Neural crest cell (in vitro differentiated cells): ENCODE results near the gene MRPL45. TPM values are rescaled to one million over a fixed set of nuclear protein-coding genes. Genes with fewer than 3 reads are reported as not detected.
A peak's percentile ranks its signal among the peaks of the same experiment; 100 is the strongest.

Experiments
- DNase-seq: peaks from one replicate; pipeline ENCODE4 v3.0.0; 2021; ENCODE audit warnings: low read depth, mixed read lengths, low spot score
- H3K27ac Mint-ChIP-seq: one replicate; pipeline ENCODE4 v1.8.0; 2021; ENCODE audit warnings: mild to moderate bottlenecking, mixed read lengths; ENCODE audit not compliant: unreplicated experiment
- H3K27me3 Mint-ChIP-seq: 2 replicates; pipeline ENCODE4 v1.8.0; 2021; ENCODE audit warnings: low read depth, mild to moderate bottlenecking, mixed read lengths
- H3K36me3 Mint-ChIP-seq: 2 replicates; pipeline ENCODE4 v1.8.0; 2021; ENCODE audit warnings: low read depth, mild to moderate bottlenecking, mixed read lengths
- H3K4me1 Mint-ChIP-seq: 2 replicates; pipeline ENCODE4 v1.8.0; 2021; ENCODE audit warnings: mixed read lengths
- H3K4me3 Mint-ChIP-seq: one replicate; pipeline ENCODE4 v1.8.0; 2021; ENCODE audit warnings: mild to moderate bottlenecking, mixed read lengths
- H3K9me3 Mint-ChIP-seq: 2 replicates; pipeline ENCODE4 v1.8.0; 2021; ENCODE audit warnings: mixed read lengths
- total RNA-seq: library from RNA; stranded (reverse); gene quantifications from 2 replicates; pipeline ENCODE4 v1.2.1, GENCODE V29; 2021
- TF ChIP-seq, protein P1 (sequence below): fragments of 200-600 bp; sonication (generic); conservative IDR thresholded peaks from 2 replicates; pipeline ENCODE4 v1.5.0; 2021; ENCODE audit warnings: antibody characterized with exemption, mild to moderate bottlenecking

Gene MRPL45
- total RNA-seq, 1 donor from 2014 or later = 47.5 TPM

DNA sequence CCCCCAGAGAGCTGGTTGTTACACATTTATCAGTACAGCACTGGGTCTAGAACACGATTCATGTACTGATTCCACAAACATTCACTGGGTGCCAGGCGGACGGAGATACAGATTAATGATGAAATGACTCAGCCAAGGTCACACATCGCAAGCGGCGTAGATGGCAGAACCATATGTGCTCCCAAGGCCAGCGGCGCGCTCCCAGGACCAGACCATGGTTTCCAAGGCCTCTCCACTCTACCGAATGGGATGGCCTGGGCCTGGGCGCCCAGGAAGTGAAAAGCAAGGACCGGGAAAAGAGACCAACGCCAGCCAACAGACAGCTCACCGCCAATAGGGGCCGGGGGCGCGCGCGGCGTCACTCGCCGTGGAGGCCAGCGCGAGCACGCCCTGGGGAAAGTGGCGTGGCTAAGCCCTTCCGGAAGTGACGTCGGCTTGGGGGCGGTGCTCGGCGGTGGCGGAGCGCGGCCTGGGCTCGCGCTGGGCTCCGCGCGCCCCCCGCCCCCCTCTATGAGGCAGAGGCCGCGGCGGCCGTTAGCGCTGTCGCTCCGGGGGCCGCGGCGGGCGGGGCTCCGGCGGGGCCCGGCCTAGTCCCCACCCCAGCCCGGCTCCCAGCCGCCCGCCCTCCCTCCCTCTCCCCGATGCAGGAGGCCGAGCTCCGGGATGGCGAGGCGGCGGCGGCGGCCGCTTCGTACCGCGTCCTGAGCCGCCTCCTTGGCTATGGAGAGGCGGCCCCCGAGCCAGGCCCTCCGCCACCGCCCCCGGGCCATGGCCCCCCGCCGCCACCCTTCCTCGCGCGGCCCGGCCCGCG is 54.6 kb downstream of the MRPL45 start, which contains the start of gene SOCS7:
SOCS7 (plus strand) TSS at position 433 of the 811 bp plus-strand sequence; CDS start at position 642, 209 bp downstream.
- Mint-ChIP-seq H3K9me3 (no peaks in the 10 kb centered on the region), H3K4me1 (peaks cover 38% of the 10 kb centered on the region), H3K36me3 (no peaks in the 10 kb centered on the region), H3K27me3 (no peaks in the 10 kb centered on the region), H3K4me3 (peak within 1 kb of the TSS; percentile 90), H3K27ac (peak within 1 kb of the TSS; percentile 94)
- DNase-seq = peak; percentile 92
- TF ChIP-seq, protein P1, sequence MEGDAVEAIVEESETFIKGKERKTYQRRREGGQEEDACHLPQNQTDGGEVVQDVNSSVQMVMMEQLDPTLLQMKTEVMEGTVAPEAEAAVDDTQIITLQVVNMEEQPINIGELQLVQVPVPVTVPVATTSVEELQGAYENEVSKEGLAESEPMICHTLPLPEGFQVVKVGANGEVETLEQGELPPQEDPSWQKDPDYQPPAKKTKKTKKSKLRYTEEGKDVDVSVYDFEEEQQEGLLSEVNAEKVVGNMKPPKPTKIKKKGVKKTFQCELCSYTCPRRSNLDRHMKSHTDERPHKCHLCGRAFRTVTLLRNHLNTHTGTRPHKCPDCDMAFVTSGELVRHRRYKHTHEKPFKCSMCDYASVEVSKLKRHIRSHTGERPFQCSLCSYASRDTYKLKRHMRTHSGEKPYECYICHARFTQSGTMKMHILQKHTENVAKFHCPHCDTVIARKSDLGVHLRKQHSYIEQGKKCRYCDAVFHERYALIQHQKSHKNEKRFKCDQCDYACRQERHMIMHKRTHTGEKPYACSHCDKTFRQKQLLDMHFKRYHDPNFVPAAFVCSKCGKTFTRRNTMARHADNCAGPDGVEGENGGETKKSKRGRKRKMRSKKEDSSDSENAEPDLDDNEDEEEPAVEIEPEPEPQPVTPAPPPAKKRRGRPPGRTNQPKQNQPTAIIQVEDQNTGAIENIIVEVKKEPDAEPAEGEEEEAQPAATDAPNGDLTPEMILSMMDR = no peak

DNA sequence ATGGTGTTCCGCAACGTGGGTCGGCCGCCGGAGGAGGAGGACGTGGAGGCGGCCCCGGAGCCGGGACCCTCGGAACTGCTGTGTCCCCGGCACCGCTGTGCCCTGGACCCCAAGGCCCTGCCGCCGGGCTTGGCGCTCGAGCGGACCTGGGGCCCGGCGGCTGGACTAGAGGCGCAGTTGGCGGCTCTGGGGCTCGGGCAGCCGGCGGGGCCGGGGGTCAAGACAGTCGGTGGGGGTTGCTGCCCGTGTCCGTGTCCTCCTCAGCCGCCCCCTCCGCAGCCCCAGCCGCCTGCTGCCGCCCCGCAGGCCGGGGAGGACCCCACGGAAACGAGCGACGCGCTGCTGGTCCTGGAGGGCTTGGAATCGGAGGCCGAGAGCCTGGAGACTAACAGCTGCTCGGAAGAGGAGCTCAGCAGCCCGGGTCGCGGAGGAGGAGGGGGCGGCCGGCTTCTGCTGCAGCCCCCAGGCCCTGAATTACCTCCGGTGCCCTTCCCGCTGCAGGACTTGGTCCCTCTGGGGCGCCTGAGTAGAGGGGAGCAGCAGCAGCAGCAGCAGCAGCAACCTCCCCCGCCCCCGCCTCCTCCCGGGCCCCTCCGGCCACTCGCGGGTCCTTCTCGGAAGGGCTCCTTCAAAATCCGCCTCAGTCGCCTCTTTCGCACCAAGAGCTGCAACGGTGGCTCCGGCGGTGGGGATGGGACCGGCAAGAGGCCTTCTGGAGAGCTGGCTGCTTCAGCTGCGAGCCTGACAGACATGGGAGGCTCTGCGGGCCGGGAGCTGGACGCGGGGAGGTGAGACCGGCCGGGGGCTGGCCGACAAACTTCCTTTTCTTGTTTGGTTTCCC is 55.5 kb downstream of the MRPL45 start:
- no peaks in the 10 kb centered on the region for H3K27me3 Mint-ChIP-seq
- no peaks in the 10 kb centered on the region for H3K9me3 Mint-ChIP-seq
- H3K36me3 Mint-ChIP-seq = no peaks in the 10 kb centered on the region
- H3K4me1 Mint-ChIP-seq = peaks cover 46% of the 10 kb centered on the region
- peak overlapping the region; percentile 90 for H3K4me3 Mint-ChIP-seq
- peak; percentile 23 for DNase-seq
- H3K27ac Mint-ChIP-seq = no peak overlapping the region
- TF ChIP-seq, protein P1 = no peak

DNA sequence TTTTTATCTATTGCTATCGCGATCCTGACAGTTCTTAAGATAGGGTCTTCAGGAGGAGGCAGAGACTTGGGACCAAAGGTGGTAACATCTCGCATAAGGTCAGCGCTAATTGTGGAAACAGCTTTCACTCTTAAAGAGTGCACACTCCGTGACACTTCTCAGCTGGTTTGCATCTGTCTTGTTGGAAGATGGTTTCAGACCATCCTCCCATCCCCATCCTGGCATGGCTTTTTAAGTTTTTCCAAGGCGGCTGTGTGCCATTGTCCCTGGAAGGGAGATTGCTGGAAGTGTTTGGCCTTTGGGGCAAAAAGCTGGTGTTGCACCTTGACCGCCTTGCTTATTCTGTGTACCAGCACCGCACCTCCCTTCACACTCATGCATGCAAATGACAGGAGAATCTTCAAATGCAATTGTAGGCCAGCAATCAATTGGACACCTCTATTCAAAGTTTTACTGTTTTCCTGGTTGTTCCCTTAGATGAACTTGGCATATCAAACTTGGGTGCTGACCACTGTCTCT is 56.2 kb downstream of the MRPL45 start:
- H3K4me3 Mint-ChIP-seq = peak overlapping the region; percentile 90
- H3K9me3 Mint-ChIP-seq = no peaks in the 10 kb centered on the region
- peaks cover 53% of the 10 kb centered on the region for H3K4me1 Mint-ChIP-seq
- H3K27ac Mint-ChIP-seq = peak overlapping the region; percentile 24
- TF ChIP-seq, protein P1 = no peak
- no peaks in the 10 kb centered on the region for H3K36me3 Mint-ChIP-seq
- no peaks in the 10 kb centered on the region for H3K27me3 Mint-ChIP-seq
- no peak for DNase-seq

DNA sequence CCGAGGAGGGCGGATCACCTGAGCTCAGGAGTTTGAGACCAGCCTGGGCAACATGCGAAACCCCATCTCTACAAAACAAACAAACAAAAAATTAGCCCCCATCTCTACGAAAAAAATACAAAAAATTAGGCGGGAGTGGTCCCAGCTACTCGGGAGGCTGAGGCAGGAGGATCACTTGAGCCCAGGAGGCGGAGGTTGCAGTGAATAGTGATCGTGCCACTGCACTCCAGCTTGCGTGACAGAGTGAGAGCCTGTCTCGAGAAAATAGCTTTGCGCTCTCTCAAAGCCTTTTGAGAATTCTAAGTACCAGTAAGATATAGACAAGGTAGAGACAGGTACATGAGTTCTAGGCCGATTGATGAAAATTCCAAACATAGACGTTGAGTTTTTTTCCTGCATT is 56.7 kb downstream of the MRPL45 start:
- peaks cover 58% of the 10 kb centered on the region for H3K4me1 Mint-ChIP-seq
- no peaks in the 10 kb centered on the region for H3K27me3 Mint-ChIP-seq
- TF ChIP-seq, protein P1 = no peak
- H3K36me3 Mint-ChIP-seq = no peaks in the 10 kb centered on the region
- H3K9me3 Mint-ChIP-seq = no peaks in the 10 kb centered on the region
- no peak overlapping the region for H3K27ac Mint-ChIP-seq
- DNase-seq = no peak
- peak overlapping the region; percentile 90 for H3K4me3 Mint-ChIP-seq

DNA sequence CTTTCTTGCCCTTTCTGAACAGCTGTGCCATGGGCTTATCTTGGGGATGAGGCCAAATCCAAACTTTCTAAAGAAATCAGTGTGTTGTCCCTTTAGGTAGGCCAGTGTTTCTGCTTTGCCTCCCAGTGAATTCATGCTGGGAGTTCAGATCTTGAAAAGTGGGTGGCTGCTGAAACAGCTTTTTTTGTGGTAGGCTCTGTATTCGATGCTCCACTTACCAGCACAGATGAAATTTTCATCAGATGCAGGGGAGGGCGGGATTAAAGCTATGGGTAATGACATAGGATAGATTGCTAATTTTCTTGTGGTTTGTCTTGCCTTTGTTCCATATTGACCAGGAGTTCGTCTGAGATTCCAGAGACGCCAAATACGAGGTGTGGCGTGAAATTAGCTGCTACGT is 57.5 kb downstream of the MRPL45 start:
- Mint-ChIP-seq H3K27me3 (no peaks in the 10 kb centered on the region), H3K4me3 (peak overlapping the region; percentile 90), H3K27ac (no peak overlapping the region), H3K4me1 (peaks cover 60% of the 10 kb centered on the region), H3K9me3 (no peaks in the 10 kb centered on the region), H3K36me3 (no peaks in the 10 kb centered on the region)
- DNase-seq = no peak
- TF ChIP-seq, protein P1 = no peak
